Measurements from ENCODE around the gene LRRC18. TPM values are rescaled to one million over a fixed set of nuclear protein-coding genes. Genes with fewer than 3 reads are reported as not detected.

Gene LRRC18
- polyA plus RNA-seq, 4 donors, result 0.16 to 0.19 TPM; not detected in 2

DNA sequence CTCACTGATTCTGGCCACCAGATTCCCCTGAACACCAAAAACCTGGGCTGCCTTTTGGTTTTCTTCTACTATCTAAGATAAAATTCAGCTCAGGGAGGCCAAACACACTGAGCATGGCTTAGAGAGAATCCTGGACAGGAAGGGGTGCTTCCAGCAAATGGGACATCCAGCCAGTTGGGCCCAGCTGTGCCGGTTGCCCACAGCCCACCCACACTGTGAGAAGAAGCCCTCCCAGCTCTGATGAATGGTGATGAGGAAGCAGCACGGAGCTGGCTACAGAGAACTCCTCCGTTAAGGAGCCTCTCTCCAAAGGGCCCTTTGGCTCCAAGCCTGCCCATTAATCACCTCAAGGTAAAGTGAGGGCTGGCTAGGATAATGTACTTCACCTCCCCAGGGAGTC lies 15.9 kb downstream of the LRRC18 start:
- no peak for DNase-seq (ENCODE audit: low read depth in 4 of 4, low spot score in 3 of 4)

DNA sequence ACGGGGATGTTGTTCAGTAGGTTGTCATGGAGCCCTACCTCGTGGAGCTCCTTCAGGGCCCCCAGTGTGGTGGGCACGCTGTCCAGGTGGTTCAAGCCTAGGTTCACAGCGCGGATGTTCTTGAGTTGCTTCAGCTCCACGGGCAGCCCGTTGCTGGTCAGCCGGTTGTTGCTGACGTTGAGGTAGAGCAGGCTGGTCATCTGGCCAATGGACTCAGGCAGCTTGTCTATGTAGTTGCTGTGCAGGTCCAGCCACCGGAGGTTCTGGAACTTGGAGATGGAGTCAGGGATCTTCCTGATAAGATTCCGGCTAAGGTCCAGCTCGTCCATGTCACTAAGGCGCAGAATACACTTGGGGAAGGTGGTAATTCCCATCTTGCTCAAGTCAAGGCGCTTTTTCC lies 26.0 kb downstream of the LRRC18 start:
- DNase-seq (ENCODE audit: low read depth in 4 of 4, low spot score in 3 of 4), result no peak

DNA sequence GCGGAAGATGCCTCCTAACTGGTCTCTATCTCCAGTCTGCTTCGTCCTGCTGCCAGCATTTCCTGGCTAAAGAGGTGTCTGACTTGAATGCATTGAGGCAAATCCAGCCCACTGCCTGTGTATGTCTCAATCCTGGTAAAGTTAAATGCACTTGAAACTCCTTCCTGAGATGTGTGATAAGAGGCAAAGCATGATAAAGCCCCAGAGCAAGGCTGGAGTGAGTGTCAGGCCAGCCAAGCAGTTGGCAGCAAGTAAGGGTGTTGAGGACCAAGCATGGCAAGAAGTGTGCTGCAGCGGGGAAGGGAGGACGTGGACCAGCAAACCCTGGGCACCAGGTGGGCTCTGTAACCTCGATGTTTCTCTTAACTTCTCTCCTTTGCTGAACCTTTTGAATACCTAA lies 29.1 kb downstream of the LRRC18 start:
- DNase-seq (ENCODE audit: low read depth in 4 of 4, low spot score in 3 of 4), result no peak

DNA sequence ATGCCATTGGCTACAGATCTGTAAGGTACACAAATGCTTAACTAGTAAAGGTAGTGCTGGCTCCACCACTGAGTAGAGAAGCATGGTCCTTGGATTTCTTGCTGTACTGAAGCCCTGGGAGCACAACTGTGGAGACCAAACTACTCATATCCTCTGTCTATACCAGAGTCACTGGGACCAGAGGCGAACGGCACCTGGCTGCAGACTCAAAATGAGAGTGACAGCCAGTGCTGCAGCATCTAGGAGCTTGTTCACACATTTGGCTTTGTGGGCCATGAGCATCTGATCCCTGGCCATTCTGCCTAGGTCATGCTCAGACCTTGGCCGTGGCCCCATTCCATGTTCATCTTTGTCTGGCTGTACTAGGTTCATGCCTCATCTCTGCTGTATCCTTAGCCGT lies 31.9 kb downstream of the LRRC18 start:
- DNase-seq (ENCODE audit: low read depth in 4 of 4, low spot score in 3 of 4), result no peak

DNA sequence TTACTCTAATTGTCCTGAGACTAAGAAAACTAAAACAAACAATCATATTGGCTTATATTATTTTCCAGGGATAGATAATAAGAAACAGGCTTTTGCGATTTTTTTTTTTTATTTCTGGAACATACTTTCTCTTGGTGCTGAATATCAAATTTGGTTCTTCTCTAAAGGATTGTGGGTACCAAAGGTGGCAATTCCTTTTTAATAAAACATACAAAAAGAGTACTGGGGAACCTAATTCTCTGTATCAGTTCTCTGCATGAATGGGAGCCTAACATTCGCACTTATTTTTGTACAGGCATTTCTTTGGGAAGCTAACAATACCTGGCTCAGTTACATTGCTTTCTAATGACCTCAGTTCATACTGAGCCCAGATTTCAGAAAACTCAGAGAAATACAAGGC lies 32.8 kb downstream of the LRRC18 start:
- no peak for DNase-seq (ENCODE audit: low read depth in 4 of 4, low spot score in 3 of 4)

DNA sequence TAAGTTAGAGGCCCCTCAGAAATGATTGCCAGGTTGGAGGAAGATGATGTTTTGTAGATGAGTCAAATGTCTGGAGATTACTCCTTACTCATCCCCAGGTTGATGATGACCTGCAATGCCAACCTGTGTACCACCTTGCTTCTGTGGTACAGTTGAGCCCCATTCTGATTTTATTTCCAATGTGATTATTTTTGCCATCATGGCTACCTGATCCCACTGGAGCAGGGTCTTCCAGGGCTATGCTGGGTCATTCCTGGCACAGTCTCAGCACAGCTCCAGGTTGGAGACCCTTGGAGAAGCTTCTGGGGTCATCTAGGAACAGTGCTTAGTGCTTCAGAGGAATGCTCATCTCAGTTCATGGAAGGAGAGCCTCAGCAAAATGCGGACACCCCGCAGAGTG lies 34.3 kb downstream of the LRRC18 start:
- DNase-seq (ENCODE audit: low read depth in 4 of 4, low spot score in 3 of 4), result no peak

DNA sequence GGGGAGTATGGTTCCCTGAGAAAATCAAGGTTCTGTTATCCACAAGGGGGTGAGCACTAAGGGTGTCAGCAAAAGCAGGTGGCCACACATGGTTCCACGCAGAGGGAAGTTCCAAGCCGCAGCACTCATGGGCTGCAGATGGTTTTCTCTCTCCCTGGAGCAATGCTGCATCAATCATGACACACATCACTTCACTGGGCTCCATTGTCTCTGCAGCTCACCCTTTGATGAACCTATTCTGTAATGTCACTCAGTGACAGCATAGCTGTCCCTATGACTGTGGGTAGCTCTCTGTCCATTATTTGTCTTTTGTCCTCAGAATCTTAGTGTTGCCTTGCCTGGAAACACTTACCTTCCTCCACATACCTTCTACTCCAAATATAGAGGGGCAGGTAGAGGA lies 34.8 kb downstream of the LRRC18 start:
- DNase-seq (ENCODE audit: low read depth in 4 of 4, low spot score in 3 of 4), result no peak

DNA sequence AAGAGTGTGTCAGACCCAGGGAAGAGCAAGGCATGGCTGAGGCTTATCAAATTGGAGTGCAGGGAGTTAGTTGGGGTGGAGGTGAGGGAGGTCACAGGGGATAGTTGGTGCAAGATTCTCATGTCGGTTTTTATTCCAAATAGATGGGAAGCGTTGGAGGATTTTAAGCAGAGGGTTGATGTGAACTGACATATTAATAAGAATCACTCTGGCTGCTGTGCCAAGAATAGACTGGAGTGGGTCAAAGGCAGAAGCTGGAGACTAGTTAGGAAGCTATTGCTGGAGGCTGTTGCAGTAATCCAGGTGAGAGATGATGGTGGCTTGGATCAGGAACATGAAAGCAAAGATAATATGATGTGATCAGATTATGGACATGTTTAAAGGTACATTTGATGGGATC lies 36.5 kb downstream of the LRRC18 start:
- no peak for DNase-seq (ENCODE audit: low read depth in 4 of 4, low spot score in 3 of 4)

DNA sequence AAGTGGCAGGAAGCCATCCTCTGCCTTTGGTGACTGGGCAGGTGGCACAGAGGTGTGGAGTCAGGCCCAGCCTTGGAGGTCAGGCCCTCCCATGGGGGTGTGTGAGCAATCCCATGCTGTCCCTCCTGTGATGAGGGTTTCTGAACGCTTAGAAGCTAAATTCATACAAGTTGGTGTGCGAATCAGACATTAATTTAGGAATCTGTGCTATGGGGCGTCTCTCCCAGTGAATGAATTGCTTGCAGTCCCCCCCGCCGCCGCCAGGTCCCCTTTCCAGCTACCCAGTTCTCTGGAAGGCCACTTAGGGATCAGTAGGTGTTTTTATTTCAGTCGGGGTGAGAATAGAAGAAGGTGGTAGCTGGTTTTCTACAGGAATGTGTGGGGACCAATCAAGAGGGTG lies 37.5 kb downstream of the LRRC18 start:
- no peak for DNase-seq (ENCODE audit: low read depth in 4 of 4, low spot score in 3 of 4)

DNA sequence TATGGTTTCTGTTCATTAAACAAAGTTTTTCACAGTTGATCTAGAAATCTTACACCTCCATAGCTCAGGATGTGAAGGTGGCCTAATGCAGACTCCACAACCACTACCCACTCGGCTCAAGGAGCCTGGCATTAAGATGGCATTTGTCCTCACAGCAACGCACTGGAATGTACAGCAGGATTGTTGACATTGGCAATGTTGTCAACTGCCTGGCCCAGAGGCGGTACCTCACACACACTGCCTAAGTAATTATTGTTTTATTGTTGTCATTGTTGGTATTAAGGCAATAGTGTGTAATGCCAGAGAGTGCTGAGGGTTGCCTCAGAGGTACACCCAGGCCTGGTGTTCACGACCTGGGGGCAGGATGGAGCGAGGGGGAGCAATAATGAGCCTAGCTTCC lies 38.3 kb downstream of the LRRC18 start:
- DNase-seq (ENCODE audit: low read depth in 4 of 4, low spot score in 3 of 4), result no peak

DNA sequence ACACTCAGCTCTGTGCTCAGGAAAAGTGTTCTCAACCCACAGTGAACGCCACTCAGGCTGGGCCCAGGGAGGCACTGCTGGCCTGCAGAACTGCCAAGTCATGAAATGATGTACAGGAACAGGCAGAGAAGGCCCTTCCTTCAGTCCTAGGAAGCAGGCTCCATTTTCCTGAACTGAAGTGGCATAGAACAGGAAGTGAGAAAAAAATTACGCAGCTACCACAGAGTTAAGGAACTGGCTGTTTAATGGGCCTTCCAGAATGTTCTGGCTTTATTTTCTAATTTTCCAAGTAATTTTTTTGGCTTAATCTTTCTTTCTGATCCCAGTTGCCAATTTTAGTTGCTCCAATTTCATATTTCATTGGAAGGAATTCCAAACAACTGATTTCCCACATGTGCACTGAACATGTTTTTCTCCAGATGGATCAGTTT lies 39.3 kb downstream of the LRRC18 start:
- no peak for DNase-seq (ENCODE audit: low read depth in 4 of 4, low spot score in 3 of 4)

DNA sequence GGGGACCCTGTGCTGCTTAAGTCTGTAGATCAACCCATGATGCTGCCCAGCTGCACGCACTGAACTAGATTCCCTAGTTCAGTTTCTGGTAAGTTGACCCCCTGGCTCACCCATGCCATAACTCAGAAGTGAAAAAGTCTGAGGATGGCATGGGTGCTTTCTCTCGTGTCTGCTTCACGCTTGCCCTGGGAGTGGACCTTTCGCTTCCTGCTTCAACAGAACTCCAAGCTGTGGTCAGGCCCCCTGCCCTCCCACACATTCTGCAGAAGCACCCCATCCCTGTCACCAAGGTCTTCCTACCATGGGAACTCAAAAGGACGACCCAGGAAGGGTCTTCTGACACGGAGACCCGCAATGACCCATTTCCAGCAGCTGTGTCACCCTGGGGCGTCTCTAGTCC lies 39.9 kb downstream of the LRRC18 start:
- DNase-seq (ENCODE audit: low read depth in 4 of 4, low spot score in 3 of 4), result no peak

DNA sequence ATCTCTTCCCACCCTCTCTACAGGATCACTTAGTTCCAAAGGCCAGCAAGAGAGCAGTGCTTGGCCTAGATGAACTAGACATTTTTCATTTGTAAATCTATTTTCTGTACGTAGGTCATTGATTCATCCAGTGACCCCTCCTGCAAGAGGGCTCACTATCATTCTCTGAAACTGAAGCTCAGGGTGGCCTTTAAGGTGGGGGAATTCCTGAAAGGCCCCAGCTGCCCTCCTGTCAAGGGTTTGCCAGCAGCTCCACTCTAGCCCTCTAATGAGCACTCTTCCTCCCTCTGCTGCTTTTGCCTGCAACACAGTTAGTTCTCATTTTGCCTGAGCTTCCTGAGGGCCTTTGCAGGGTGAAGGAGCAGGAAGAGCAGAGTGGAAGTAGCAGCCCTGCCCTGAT lies 41.2 kb downstream of the LRRC18 start:
- no peak for DNase-seq (ENCODE audit: low read depth in 4 of 4, low spot score in 3 of 4)

DNA sequence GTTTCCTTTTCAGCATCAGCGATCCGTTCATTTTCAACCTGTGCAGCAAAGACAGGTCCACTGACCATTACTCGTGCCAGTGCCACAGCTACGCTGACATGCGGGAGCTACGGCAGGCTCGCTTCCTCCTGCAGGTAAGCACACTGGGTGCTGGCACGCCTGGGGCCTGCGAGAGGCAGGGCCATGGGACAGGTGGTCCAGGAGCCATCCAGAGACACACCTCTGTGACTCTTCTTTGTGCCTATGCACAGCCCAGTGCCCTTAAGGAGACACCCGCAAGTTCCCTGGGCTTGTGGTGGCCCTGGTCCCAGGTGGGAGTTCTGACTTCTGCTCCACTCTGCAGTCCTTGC lies 42.2 kb downstream of the LRRC18 start:
- DNase-seq (ENCODE audit: low read depth in 4 of 4, low spot score in 3 of 4), result no peak

DNA sequence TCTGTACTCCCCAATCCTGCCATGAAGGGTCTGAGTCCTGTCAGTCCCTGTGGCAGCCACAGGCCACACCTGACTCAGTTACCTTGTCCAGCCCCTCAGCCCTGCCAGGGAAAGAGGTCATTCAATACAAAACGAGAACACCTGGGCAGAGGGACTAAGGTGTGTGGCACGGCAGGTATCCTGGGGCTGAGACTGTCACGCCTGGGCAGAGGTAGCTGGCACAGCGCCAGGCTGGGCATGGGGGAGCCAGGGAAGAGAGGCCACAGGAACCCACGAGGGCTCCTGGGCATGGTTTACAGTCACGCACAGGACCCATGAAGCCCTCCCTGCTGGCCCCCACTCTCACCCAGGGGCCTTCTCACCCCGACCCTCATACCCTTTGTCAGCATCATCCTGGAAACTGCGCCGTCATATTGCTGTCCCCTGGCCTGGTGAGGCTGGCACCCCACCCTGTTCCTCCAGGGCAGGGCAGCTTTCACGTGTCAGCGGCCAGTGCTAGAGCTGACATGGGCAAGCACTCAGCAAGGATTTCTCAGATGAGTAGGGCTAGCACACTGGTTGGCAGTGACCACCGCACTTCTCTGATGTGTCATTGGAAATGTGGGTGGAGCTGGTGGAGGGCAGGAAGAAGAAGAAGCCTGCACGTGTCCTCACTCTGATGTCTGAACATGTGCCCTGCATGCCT lies 42.7 kb downstream of the LRRC18 start:
- DNase-seq (ENCODE audit: low read depth in 4 of 4, low spot score in 3 of 4), result no peak

DNA sequence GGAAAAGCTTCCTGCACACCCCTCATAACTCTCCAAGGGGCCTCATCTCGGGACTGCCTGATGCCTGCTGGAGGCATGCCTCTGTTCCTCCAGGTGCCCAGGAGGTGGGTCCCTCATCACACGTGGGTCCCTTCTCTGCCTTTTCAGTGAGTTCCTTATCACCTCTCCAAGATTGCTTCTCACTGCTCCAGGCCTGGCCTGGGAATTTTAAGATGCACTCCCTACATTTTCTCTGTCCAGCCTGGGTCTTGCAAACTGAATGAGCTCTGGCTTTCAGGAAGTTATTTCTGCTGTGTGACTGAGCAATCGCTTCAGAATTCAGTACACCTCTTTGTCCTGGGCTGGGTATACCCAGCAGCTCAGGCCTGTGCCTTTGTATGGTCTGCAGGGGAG lies 43.8 kb downstream of the LRRC18 start:
- no peak for DNase-seq (ENCODE audit: low read depth in 4 of 4, low spot score in 3 of 4)

DNA sequence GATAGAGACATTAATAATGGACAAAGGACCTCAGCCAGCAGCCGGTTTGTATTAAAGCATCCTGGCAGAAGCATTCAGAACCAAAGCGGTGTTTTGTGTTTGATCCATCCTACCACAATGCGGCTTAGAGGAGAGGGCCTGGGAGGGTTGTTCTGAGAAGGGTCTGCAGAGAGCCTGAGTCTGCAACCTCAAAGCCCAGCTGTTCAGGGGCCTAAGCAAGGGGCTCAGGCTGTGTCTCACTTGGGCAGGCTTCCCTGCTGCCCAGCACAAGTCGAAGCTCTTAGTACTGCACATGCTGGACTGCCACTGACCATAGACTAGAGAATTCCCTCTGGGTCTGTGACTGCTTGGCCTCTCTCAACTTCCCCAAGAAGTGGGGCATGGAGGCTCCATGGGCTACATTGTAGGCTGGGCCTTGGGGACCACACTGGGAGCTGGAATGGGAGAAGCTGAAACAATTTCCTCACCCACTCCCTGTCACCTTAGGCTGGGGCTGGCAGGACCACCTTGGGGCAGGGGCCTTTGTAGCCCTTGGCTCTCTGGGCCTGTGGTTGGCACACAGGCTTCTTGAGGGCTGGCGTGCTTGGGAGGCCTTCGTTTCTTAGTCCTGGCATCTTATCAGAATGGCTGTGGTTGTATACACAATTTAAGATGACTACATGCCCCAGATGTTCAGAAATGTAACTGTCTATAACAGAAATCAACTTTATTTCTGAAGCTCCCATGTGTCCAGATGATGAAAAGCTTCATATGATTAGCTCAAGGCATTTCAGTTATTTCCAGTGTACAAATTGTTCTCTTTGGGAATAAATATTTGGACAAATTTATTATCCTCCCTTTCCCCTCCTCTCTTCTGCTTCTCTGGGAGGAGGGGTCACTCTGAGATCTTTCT lies 44.5 kb downstream of the LRRC18 start:
- no peak for DNase-seq (ENCODE audit: low read depth in 4 of 4, low spot score in 3 of 4)

DNA sequence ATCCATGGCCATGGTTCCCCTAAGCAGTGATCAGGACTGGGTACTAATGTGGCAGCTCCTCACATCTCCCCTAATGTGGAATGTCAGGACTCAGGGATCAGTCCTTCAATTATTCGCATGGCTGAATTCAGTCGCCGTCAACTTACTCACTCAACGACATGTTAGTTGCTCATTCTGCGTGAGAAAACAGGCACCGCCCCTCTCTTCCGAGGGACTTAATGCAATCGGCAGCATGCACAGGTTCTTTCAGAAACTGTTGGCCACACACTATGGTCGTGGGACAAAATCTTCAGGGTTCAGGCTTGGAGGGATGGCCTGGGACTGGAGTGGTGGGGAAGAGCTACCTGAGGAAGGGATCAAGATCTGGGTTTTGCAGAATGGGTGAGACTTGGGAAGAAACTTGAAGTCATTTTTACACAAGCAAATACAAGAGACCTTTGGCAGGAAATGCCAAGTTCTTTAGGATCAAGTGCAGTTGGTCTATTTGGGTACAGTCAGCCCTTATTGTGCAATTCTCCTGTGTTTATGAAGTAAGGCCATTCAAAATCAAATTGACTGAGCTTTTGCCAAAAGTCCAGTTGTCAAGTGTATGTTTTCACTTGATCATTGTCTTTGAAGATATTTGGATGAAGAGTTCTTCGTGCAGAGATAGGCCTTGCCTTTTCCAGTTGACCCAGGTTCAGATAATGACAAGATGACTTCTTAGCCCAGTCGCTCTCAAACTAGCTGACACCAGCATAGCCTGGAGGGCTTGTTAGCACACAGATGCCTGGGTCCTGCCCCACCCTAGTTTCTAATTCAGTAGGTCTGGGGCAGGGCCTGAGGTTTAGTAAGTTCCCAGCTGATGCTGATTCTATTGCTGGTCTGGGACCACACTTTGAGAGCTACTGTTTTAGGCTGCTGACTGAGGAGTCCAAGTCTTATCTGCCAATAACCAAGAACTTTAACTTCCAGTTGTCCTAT lies 48.5 kb downstream of the LRRC18 start:
- no peak for DNase-seq (ENCODE audit: low read depth in 4 of 4, low spot score in 3 of 4)

DNA sequence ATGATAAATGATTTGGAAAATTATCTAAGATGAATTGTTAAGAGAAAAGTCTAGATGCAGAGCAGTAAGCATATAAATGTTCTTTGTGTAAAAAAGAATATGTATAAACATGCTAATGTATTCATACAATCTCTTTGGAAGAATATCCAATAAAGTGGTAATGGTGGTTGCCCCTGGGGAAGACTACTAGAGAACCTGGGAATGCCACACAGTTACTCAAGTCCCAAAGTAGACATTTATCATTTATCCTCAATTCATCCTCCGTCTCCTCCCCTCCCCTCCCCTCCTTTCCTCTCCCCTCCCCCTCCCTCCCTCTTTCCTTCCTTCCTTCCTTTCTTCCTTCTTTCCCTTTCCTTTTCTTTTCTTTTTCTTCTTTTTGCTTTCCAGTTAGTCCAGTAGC lies 51.7 kb downstream of the LRRC18 start:
- no peak for DNase-seq (ENCODE audit: low read depth in 4 of 4, low spot score in 3 of 4)

DNA sequence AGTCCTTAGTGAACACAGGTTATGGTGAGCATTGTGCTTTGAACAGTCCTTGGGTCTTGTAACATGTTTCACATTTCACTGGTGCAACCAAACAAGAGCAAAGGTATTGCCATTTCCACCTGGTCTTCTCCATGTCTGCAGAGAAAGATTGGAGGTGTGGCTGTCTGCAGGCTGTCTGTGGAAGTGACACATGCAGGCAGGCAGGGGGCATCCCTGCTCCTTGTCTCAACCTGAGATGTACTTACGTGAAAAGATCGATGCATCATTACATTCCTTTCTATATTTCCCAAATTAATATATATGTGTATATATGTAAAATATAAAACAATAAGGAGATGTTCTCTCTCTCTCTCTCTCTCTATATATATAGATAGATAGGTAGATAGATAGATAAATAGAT lies 54.3 kb downstream of the LRRC18 start:
- DNase-seq (ENCODE audit: low read depth in 4 of 4, low spot score in 3 of 4), result no peak

Data from left renal pelvis (tissue), 4 donors.